Endothelial cell of umbilical vein (primary cell): ENCODE results near the gene CDYL.

Experiments
- CTCF ChIP-seq, 2 donors: IDR thresholded peaks; 1 replicate in 1 of 2; 2 replicates in 1 of 2; pipeline ENCODE4 v1.5.1; 2011; ENCODE audit warnings: low read length in 2 of 2, mild to moderate bottlenecking in 2 of 2, moderate library complexity in 2 of 2, control low read depth in 1 of 2, inconsistent platforms in 1 of 2, low read depth in 1 of 2; ENCODE audit not compliant: insufficient read depth in 1 of 2; ENCODE audit errors: extremely low read depth in 1 of 2
- EZH2 ChIP-seq: IDR thresholded peaks from 2 replicates; pipeline ENCODE4 v1.6.1; 2012; ENCODE audit warnings: borderline replicate concordance, low read depth, mild to moderate bottlenecking, moderate library complexity, low read length, inconsistent platforms; ENCODE audit not compliant: severe bottlenecking
- FOS ChIP-seq: IDR thresholded peaks from 2 replicates; pipeline ENCODE4 v1.6.1; 2011; ENCODE audit warnings: mild to moderate bottlenecking, low read length, moderate library complexity, borderline replicate concordance; ENCODE audit not compliant: insufficient read depth
- GATA2 ChIP-seq: IDR thresholded peaks from 2 replicates; pipeline ENCODE4 v1.7.0; 2011; ENCODE audit warnings: low read depth, mild to moderate bottlenecking, moderate library complexity, mixed read lengths, low read length; ENCODE audit not compliant: insufficient read length, insufficient read depth
- JUN ChIP-seq: IDR thresholded peaks from 2 replicates; pipeline ENCODE4 v1.6.1; 2011; ENCODE audit warnings: borderline replicate concordance, low read depth; ENCODE audit not compliant: insufficient read length, insufficient read depth
- MAX ChIP-seq: IDR thresholded peaks from 2 replicates; pipeline ENCODE4 v1.6.1; 2011; ENCODE audit not compliant: insufficient read depth, insufficient read length
- POLR2A ChIP-seq: IDR thresholded peaks from 2 replicates; pipeline ENCODE4 v1.6.1; 2012; ENCODE audit warnings: low read depth, mild to moderate bottlenecking, control low read depth, low read length
- POLR2AphosphoS5 ChIP-seq: IDR thresholded peaks from 2 replicates; pipeline ENCODE4 v1.6.1; 2012; ENCODE audit warnings: low read depth, mild to moderate bottlenecking, control low read depth, low read length, moderate library complexity; ENCODE audit not compliant: insufficient read depth

- TF ChIP-seq EZH2 (no peak), CTCF (IDR thresholded peaks at IDR 0.05; ENCODE audit: extremely low read depth in 1 of 2, insufficient read depth in 1 of 2, low read depth in 1 of 2, low read length in 2 of 2) (no peak), MAX (no peak), JUN (no peak), POLR2A (no peak), GATA2 (no peak), FOS (no peak), POLR2AphosphoS5 (no peak)
Observed at GRCh38 chr6:4967301-4968030, 191.3 kb downstream of the CDYL start.
